Measurements from ENCODE around the gene BCAR3.

BCAR3 gene

GRCh38 chr1:93635614-93636543 is 45.8 kb downstream of the BCAR3 start:
- DNase-seq = no peak

- DNase-seq = no peak
Observed at GRCh38 chr1:93633313-93633712, 48.3 kb downstream of the BCAR3 start.

- DNase-seq = no peak
Observed at GRCh38 chr1:93631626-93632365, 49.8 kb downstream of the BCAR3 start.

- no peak for DNase-seq
Observed at GRCh38 chr1:93630168-93630567, 51.5 kb downstream of the BCAR3 start.

GRCh38 chr1:93629101-93630059 is 52.3 kb downstream of the BCAR3 start:
- no peak for DNase-seq

GRCh38 chr1:93628681-93629080 is 53.0 kb downstream of the BCAR3 start:
- no peak for DNase-seq

- no peak for DNase-seq
Observed at GRCh38 chr1:93625582-93626327, 55.9 kb downstream of the BCAR3 start.

- DNase-seq = no peak
Observed at GRCh38 chr1:93623875-93624274, 57.8 kb downstream of the BCAR3 start.

- no peak for DNase-seq
Observed at GRCh38 chr1:93623436-93623835, 58.2 kb downstream of the BCAR3 start.

GRCh38 chr1:93621246-93621645 is 60.4 kb downstream of the BCAR3 start:
- no peak for DNase-seq

GRCh38 chr1:93620841-93621210 is 60.8 kb downstream of the BCAR3 start:
- no peak for DNase-seq

GRCh38 chr1:93620172-93620840 is 61.3 kb downstream of the BCAR3 start:
- no peak for DNase-seq

- DNase-seq = no peak
Observed at GRCh38 chr1:93619507-93620171, 62.0 kb downstream of the BCAR3 start.

GRCh38 chr1:93617670-93618499 is 63.8 kb downstream of the BCAR3 start:
- DNase-seq = no peak

GRCh38 chr1:93616996-93617669 is 64.5 kb downstream of the BCAR3 start:
- no peak for DNase-seq

GRCh38 chr1:93616221-93616995 is 65.2 kb downstream of the BCAR3 start:
- DNase-seq = no peak

- DNase-seq = peak; percentile 65
Observed at GRCh38 chr1:93615582-93616150, 66.0 kb downstream of the BCAR3 start.

GRCh38 chr1:93614986-93615581 is 66.6 kb downstream of the BCAR3 start:
- DNase-seq = peak; percentile 80
